HEK293 (cell line): ENCODE measurements around the gene OR2AE1.

Experiments used
- CTCF ChIA-PET: fragments of 350-600 bp; formaldehyde crosslinking; extraction: SDS; loops from one replicate; lab custom pipeline; 2021; ENCODE audit warnings: antibody characterized with exemption; lab: Yijun Ruan, JAX
- POLR2A ChIA-PET: fragments of 300-600 bp; formaldehyde crosslinking; extraction: SDS; loops from one replicate; lab custom pipeline; 2020; ENCODE audit warnings: antibody characterized with exemption, inconsistent platforms; lab: Yijun Ruan, JAX
- H3K27ac ChIP-seq: fragments of 200-500 bp; sonication (Bioruptor generic); 2 replicates; pipeline ENCODE4 v1.5.1; 2014; ENCODE audit warnings: low read depth, low read length, control low read depth, inconsistent platforms; ENCODE audit errors: extremely low read depth
- H3K36me3 ChIP-seq, 2 experiments: fragments of 200-500 bp in 1 of 2; sonication (Bioruptor generic) in 1 of 2; 1 replicate in 1 of 2; 2 replicates in 1 of 2; pipeline ENCODE4 v1.5.1; 2014 to 2017; ENCODE audit warnings: inconsistent platforms in 2 of 2, low read length in 2 of 2; ENCODE audit not compliant: control insufficient read depth in 2 of 2, insufficient read depth in 1 of 2
- H3K4me1 ChIP-seq: fragments of 200-500 bp; sonication (Bioruptor generic); 2 replicates; pipeline ENCODE4 v1.5.1; 2014; ENCODE audit warnings: mild to moderate bottlenecking, low read length, inconsistent platforms; ENCODE audit not compliant: control insufficient read depth, insufficient read depth
- H3K4me3 ChIP-seq: 2 replicates; pipeline ENCODE4 v1.5.1; 2011; ENCODE audit warnings: low read depth, mild to moderate bottlenecking, control low read depth, low read length, moderate library complexity
- H3K9me3 ChIP-seq: fragments of 200-500 bp; sonication (Bioruptor generic); 2 replicates; pipeline ENCODE4 v1.5.1; 2014; ENCODE audit warnings: low read depth, low read length, inconsistent platforms; ENCODE audit not compliant: control insufficient read depth, insufficient read depth
- HIC1 ChIP-seq: fragments of 450-650 bp; formaldehyde crosslinking; IDR thresholded peaks from 2 replicates; pipeline ENCODE4 v1.5.1; 2016; ENCODE audit warnings: missing biosample characterization, missing genetic modification characterization
- SCRT2 ChIP-seq: fragments of 450-650 bp; formaldehyde crosslinking; IDR thresholded peaks from 2 replicates; pipeline ENCODE4 v1.5.1; 2016; ENCODE audit warnings: missing biosample characterization, missing genetic modification characterization
- ZBTB1 ChIP-seq: fragments of 450-650 bp; formaldehyde crosslinking; IDR thresholded peaks from 2 replicates; pipeline ENCODE4 v1.5.1; 2016; ENCODE audit warnings: missing biosample characterization, missing genetic modification characterization
- ZBTB17 ChIP-seq: fragments of 450-650 bp; formaldehyde crosslinking; IDR thresholded peaks from 2 replicates; pipeline ENCODE4 v1.5.1; 2016; ENCODE audit warnings: missing biosample characterization, missing genetic modification characterization
- ZNF513 ChIP-seq: fragments of 450-650 bp; IDR thresholded peaks from 2 replicates; pipeline ENCODE4 v1.5.1; 2018; ENCODE audit warnings: missing biosample characterization, missing genetic modification characterization
- ZNF585B ChIP-seq: fragments of 450-650 bp; formaldehyde crosslinking; IDR thresholded peaks from 2 replicates; pipeline ENCODE4 v1.5.1; 2016; ENCODE audit warnings: missing biosample characterization, missing genetic modification characterization
- ZSCAN4 ChIP-seq: fragments of 450-650 bp; formaldehyde crosslinking; IDR thresholded peaks from 2 replicates; pipeline ENCODE4 v1.5.1; 2017; ENCODE audit warnings: missing biosample characterization, missing genetic modification characterization

Gene OR2AE1

GRCh38 chr7:99828811-99829210 is 48.0 kb downstream of the OR2AE1 start:
- Histone ChIP-seq H3K4me3 (no peak overlapping the region), H3K36me3 (no peaks in the 10 kb centered on the region), H3K4me1 (no peaks in the 10 kb centered on the region), H3K9me3 (no peaks in the 10 kb centered on the region), H3K27ac (no peak overlapping the region)
- no peak for TF ChIP-seq ZSCAN4 (tag by site-specific recombination)
- no peak for TF ChIP-seq HIC1 (tag by site-specific recombination)
- no peak for TF ChIP-seq SCRT2 (tag by site-specific recombination)
- no peak for TF ChIP-seq ZNF513 (tag by site-specific recombination)
- CTCF ChIA-PET, result interaction anchor here (0.5 to 1.4 kb wide), 2 partner anchors 9 to 187 kb away, joined by 3 to 5 read pairs; no protein-coding TSS in a partner anchor
- POLR2A ChIA-PET, result no interaction called here

- TF ChIP-seq ZBTB17 (no peak), ZBTB1 (tag by site-specific recombination) (no peak), ZNF585B (tag by site-specific recombination) (no peak)
- no peak overlapping the region for H3K4me3 ChIP-seq
- no peak overlapping the region for H3K27ac ChIP-seq
- ChIA-PET CTCF (no interaction called here), POLR2A (no interaction called here)
- no peaks in the 10 kb centered on the region for H3K9me3 ChIP-seq
- H3K36me3 ChIP-seq, result no peaks in the 10 kb centered on the region
- H3K4me1 ChIP-seq, result no peaks in the 10 kb centered on the region
These were observed 49.6 kb downstream of the OR2AE1 start for GRCh38 chr7:99827040-99827778.
